AG09309 (cell line): ENCODE measurements around the gene BOD1L1.

Experiments
- DNase-seq: peaks from one replicate; pipeline ENCODE4 v3.0.0-alpha.2; 2010; ENCODE audit warnings: low read depth
- H3K4me3 ChIP-seq: 2 replicates; pipeline ENCODE4 v1.5.1; 2011; ENCODE audit warnings: mild to moderate bottlenecking, low read depth, low read length, moderate library complexity; ENCODE audit not compliant: control insufficient read depth
- TF ChIP-seq, protein P1 (sequence below): IDR thresholded peaks from 2 replicates; pipeline ENCODE4 v1.5.1; 2011; ENCODE audit warnings: mild to moderate bottlenecking, low read depth, low read length, inconsistent platforms; ENCODE audit not compliant: insufficient read depth, control insufficient read depth; ENCODE audit errors: missing control alignments

BOD1L1 gene

DNA sequence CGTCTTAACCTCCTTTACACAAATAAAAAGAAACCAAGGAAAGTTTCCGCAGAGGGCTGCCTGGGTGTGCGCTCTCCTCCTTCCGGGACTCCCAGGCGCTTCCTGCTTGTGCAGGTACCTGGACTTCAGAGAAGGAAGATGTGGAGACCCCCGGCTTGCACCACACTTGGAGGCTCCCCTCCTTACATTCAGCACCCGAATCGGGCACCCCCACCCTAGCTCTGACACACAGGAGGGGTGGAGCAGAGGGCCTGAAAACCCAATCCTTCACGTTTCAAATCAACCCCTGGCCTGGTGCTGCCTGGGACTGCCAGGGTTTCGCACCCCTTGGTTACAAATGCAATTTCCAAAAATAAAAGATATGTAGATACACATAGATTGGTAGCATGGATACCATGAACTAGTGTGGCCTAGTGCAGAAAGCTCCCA is 86.3 kb downstream of the BOD1L1 start:
- no peak for DNase-seq
- no peak overlapping the region for H3K4me3 ChIP-seq
- TF ChIP-seq, protein P1, sequence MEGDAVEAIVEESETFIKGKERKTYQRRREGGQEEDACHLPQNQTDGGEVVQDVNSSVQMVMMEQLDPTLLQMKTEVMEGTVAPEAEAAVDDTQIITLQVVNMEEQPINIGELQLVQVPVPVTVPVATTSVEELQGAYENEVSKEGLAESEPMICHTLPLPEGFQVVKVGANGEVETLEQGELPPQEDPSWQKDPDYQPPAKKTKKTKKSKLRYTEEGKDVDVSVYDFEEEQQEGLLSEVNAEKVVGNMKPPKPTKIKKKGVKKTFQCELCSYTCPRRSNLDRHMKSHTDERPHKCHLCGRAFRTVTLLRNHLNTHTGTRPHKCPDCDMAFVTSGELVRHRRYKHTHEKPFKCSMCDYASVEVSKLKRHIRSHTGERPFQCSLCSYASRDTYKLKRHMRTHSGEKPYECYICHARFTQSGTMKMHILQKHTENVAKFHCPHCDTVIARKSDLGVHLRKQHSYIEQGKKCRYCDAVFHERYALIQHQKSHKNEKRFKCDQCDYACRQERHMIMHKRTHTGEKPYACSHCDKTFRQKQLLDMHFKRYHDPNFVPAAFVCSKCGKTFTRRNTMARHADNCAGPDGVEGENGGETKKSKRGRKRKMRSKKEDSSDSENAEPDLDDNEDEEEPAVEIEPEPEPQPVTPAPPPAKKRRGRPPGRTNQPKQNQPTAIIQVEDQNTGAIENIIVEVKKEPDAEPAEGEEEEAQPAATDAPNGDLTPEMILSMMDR: no peak

DNA sequence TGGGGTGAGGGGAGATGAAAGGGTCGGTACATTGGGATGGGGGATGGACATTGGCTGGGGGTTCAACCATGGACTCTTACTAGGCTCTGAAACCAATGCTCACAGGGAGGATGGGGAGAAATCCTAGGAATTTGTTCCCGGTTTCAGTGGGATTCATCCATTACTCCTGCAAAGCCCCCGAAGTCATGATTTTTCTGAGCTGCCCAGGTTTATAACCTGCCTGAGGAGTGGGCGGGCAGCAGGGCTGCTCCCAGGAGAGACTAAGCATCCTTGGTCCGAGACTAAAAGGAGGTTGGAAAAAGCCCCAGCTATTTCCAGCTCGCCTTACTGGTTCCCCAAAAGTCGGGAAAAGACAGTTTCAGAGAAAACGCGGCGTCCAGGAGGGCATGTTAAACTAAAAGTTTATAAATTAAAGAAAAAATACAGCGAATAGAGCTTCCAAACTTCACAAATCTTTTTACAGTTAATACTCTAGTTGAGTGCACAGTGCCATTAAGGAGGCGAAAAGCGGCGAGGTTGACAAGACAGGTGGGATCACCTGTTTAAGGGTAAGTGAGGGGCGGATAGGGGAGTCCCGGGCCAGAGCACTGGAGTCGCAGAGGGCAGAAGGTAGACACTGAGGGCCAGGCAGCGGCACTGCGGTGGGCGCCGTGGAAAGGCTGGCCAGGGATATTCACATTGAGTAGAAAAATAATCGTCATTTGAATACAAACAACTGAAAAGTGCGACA is 86.9 kb downstream of the BOD1L1 start:
- DNase-seq: no peak
- TF ChIP-seq, protein P1: no peak
- H3K4me3 ChIP-seq: no peak overlapping the region

DNA sequence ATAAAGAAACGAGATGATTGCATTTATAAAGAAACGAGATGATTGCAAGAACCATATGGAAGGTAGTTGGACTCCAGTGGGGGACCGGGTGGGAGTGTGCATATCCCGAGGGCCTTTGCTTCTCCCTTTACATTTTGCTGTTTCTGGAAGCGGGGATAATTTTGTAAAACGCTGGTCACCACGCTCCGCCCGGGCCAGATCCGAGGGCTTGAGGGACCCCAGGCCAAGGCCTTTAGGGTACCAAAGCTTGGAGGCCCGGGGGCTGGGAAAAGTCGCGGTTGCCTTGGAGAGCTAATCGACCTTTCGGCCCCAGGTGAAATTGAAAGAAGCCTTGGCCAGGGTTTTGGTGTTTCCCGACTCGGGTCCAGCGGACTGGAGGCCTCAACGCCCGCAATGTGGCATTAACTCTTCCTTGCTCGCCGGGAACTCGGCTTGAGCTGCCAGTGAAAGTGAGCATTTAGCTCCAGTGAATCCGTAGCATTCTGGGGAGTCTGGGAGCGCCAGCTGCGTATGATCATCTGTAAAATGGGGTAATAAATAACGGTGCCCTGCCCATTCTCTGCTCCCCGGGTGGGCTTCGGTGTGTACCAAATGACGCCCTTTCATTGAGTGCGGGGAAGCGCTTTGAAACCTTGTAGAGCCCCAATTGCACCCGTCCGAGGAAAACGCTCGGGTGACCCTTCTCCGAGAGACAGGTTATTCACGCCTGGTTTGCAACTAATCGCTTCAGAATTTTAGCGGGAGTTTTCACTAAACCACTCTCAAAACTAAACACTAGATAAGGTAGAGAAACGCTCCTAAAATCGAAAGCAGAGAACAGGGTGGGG is 87.7 kb downstream of the BOD1L1 start:
- no peak for DNase-seq
- TF ChIP-seq, protein P1: no peak
- H3K4me3 ChIP-seq: no peak overlapping the region

DNA sequence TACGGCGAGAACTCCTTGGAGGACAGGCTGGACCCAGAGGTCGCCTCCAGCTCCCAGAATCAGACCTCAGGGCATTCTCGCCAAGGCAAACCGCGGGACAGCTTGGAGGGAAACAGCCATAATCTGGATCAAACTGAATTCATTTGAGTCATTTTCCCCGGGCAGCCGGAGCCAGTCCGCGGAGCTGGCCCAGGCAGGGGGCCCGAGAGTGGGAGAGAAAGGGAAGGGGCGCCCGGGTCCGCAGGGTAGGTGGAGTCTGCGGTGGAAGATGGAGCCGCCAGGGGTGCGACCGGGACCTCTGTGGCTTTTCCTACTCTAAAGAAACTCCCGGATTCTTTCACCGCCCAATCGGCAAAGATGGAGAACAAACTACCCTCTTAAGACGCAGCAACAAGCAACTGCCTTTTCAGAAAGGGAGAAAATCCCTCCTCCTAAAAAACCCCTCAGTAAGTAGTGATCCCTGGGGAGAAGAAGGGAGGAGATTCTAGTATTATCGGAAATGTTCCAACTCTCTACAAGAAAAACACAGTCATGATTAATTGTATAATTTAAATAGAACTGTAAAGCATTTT is 88.4 kb downstream of the BOD1L1 start:
- H3K4me3 ChIP-seq: no peak overlapping the region
- DNase-seq: no peak
- TF ChIP-seq, protein P1: no peak

DNA sequence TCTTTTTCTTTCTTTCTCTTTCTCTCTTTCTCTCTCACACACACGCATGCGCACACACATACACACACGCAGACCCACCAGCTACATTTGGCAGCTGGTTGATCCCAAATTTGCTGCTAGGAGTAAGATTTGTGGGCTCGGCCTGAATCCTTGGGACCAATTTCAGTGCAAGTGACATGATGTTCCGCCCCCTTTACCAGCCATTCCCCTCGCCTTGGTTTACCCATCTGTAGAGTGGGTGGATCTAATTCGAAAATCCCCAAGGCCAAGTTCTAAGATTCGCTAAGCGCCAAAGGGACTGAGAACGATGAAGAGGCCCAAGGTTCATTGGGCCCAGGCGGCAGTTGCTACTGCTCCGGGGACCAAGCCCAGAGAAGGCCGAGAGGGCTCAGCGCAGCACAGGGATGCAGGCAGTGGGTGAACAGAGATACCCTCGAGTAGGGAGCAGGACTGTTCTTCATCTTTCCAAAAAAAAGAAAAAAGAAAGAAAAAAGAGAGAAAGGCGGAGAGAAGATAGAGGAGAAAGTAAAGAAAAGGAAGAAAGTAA is 89.0 kb downstream of the BOD1L1 start:
- no peak overlapping the region for H3K4me3 ChIP-seq
- TF ChIP-seq, protein P1: no peak
- no peak for DNase-seq

DNA sequence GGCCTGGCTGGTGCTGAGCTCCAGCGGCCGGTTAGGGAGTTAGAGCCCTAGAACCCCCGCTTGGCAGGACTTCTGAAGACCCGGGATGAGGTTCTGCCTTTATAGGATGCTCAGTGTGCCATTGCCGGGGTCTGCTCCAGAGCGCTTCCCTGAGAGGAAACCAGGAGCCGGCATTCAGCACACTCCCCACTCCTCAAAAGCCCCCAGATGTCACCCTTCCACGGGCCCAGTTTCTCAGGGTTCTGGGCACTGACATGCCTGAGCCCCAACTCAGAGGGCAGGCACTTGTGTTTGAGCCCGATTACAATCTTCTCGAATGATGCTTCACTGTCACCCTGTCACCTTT is 89.7 kb downstream of the BOD1L1 start:
- H3K4me3 ChIP-seq: no peak overlapping the region
- TF ChIP-seq, protein P1: no peak
- DNase-seq: no peak
